B cell (primary cell): ENCODE results near the gene CCDC88C. TPM values are rescaled to one million over a fixed set of nuclear protein-coding genes. Genes with fewer than 3 reads are reported as not detected.

Source experiments
- ATAC-seq: fragments of 200-7000 bp; cut with Tn5 transposase; one replicate; pipeline ENCODE4 v1.10.0; 2021; ENCODE audit warnings: low read depth, mild to moderate bottlenecking, moderate number of reproducible peaks, moderate library complexity
- CTCF ChIA-PET: fragments of 350-600 bp; sonication (Branson Sonifier 250); formaldehyde crosslinking; loops from one replicate; lab custom pipeline; 2021; ENCODE audit warnings: antibody characterized with exemption, inconsistent platforms; lab: Charles Lee
- POLR2A ChIA-PET: fragments of 350-600 bp; sonication (Branson Sonifier 250); formaldehyde crosslinking; loops from one replicate; lab custom pipeline; 2021; ENCODE audit warnings: antibody characterized with exemption; lab: Charles Lee
- DNase-seq: peaks from one replicate; pipeline ENCODE4 v3.0.0; 2013
- H2AFZ ChIP-seq: 2 replicates; pipeline ENCODE4 v1.6.1; 2012; ENCODE audit warnings: mild to moderate bottlenecking, low read depth, low read length; ENCODE audit not compliant: insufficient read depth, poor library complexity, severe bottlenecking
- H3K27ac ChIP-seq, 2 donors: 1 replicate in 1 of 2; 2 replicates in 1 of 2; pipeline ENCODE4 v1.5.1; 2012 to 2013; ENCODE audit warnings: low read length in 2 of 2, mild to moderate bottlenecking in 2 of 2, moderate library complexity in 1 of 2
- H3K27me3 ChIP-seq, 4 experiments: fragments of 200-600 bp in 1 of 4; sonication (generic) in 1 of 4; replicated peaks in 1 of 4; 1 replicate in 2 of 4; 2 replicates in 2 of 4; pipeline versions ENCODE4 v1.6.1 to v1.7.0; 2013 to 2016; ENCODE audit warnings: low read length in 3 of 4, mild to moderate bottlenecking in 2 of 4, mixed read lengths in 1 of 4, moderate library complexity in 1 of 4; ENCODE audit not compliant: insufficient read depth in 4 of 4, control insufficient read depth in 3 of 4; ENCODE audit errors: control extremely low read depth in 1 of 4
- H3K36me3 ChIP-seq, 2 experiments: replicated peaks in 1 of 2; 1 replicate in 1 of 2; 2 replicates in 1 of 2; pipeline versions ENCODE4 v1.6.1 to v1.7.1; 2013; ENCODE audit warnings: low read length in 1 of 2; ENCODE audit not compliant: insufficient read depth in 2 of 2, control insufficient read depth in 1 of 2; ENCODE audit errors: control extremely low read depth in 1 of 2, extremely low read depth in 1 of 2
- H3K4me1 ChIP-seq, 2 donors: fragments of 200-600 bp in 1 of 2; sonication (generic) in 1 of 2; 1 replicate in 1 of 2; 2 replicates in 1 of 2; pipeline versions ENCODE4 v1.5.1 to v1.6.1; 2013 to 2017; ENCODE audit warnings: low read length in 2 of 2; ENCODE audit not compliant: control insufficient read depth in 2 of 2, insufficient read depth in 2 of 2
- H3K4me2 ChIP-seq: replicated peaks from 2 replicates; pipeline ENCODE3; 2012; ENCODE audit warnings: mild to moderate bottlenecking, low read depth, low read length; ENCODE audit not compliant: poor library complexity, severe bottlenecking
- H3K4me3 ChIP-seq, 5 experiments: fragments of 200-600 bp in 1 of 5; sonication (generic) in 1 of 5; 1 replicate in 3 of 5; 2 replicates in 2 of 5; pipeline versions ENCODE4 v1.5.1 to v1.7.0; 2011 to 2016; ENCODE audit warnings: low read length in 4 of 5, mild to moderate bottlenecking in 4 of 5, low read depth in 2 of 5, control low read depth in 1 of 5, moderate library complexity in 1 of 5; ENCODE audit not compliant: insufficient read depth in 1 of 5; ENCODE audit errors: control extremely low read depth in 1 of 5, extremely low read depth in 1 of 5
- H3K79me2 ChIP-seq: fragments of 200-600 bp; sonication (generic); one replicate; pipeline ENCODE4 v1.6.0; 2016; ENCODE audit warnings: low read length; ENCODE audit not compliant: control insufficient read depth, insufficient read depth
- H3K9ac ChIP-seq: fragments of 200-600 bp; sonication (generic); 2 replicates; pipeline ENCODE4 v1.6.1; 2017; ENCODE audit warnings: mild to moderate bottlenecking, low read length, moderate library complexity
- H3K9me3 ChIP-seq, 3 donors: one replicate each; pipeline versions ENCODE4 v1.6.1 to v1.7.1; 2013; ENCODE audit warnings: low read length in 2 of 3; ENCODE audit not compliant: control insufficient read depth in 2 of 3, insufficient read depth in 1 of 3; ENCODE audit errors: control extremely low read depth in 1 of 3
- H4K20me1 ChIP-seq: 2 replicates; pipeline ENCODE4 v1.6.0; 2012; ENCODE audit warnings: mild to moderate bottlenecking, low read length; ENCODE audit not compliant: insufficient read depth, control insufficient read depth, poor library complexity, severe bottlenecking
- H3K27ac Mint-ChIP-seq: one replicate; pipeline ENCODE4 v1.8.0; 2021; ENCODE audit warnings: mixed read lengths
- H3K27me3 Mint-ChIP-seq: one replicate; pipeline ENCODE4 v1.8.0; 2021; ENCODE audit warnings: mixed read lengths
- H3K4me1 Mint-ChIP-seq: one replicate; pipeline ENCODE4 v1.8.0; 2021; ENCODE audit warnings: mixed read lengths
- H3K4me3 Mint-ChIP-seq: one replicate; pipeline ENCODE4 v1.8.0; 2021; ENCODE audit warnings: mixed read lengths
- H3K9me3 Mint-ChIP-seq: one replicate; pipeline ENCODE4 v1.8.0; 2022; ENCODE audit warnings: mixed read lengths; ENCODE audit not compliant: insufficient read depth
- EZH2 ChIP-seq: IDR thresholded peaks from 2 replicates; pipeline ENCODE4 v1.6.1; 2012; ENCODE audit warnings: borderline replicate concordance, low read depth, mild to moderate bottlenecking, moderate library complexity, low read length; ENCODE audit not compliant: insufficient read depth, poor library complexity, severe bottlenecking
- WGBS: methylation state at CpG from one replicate; pipeline ENCODE4 v1.1.5; 2013; ENCODE audit warnings: missing lambda C conversion rate; ENCODE audit not compliant: insufficient coverage; 5-methylcytosine and 5-hydroxymethylcytosine counted together
- intact Hi-C: fragments of 100-400 bp; cut with micrococcal nuclease; formaldehyde crosslinking; loops from one replicate; pipeline ENCODE4 v1.10.0; 2022
- polyA plus RNA-seq: library from polyadenylated mRNA; depleted of rRNA; stranded (reverse); fragments of >200 nt; gene quantifications from 2 replicates; pipeline ENCODE4 v1.2.3, GENCODE V29; 2012
- total RNA-seq, 2 donors: library from RNA; stranded (reverse); fragments of 120-200 nt in 1 of 2; gene quantifications; 1 replicate in 1 of 2; 2 replicates in 1 of 2; pipeline versions ENCODE4 v1.2.3 to v1.2.4, GENCODE V29; 2013 to 2022
- TF ChIP-seq, protein P1 (sequence below): fragments of 200-600 bp; IDR thresholded peaks from one replicate; pipeline ENCODE4 v1.8.0; 2022; ENCODE audit warnings: antibody characterized with exemption, mild to moderate bottlenecking

CCDC88C gene
- total and polyA plus RNA-seq, 2 donors (not counting 1 experiment from before 2014, with no cell fraction given) = 98.7 to 181 TPM

DNA sequence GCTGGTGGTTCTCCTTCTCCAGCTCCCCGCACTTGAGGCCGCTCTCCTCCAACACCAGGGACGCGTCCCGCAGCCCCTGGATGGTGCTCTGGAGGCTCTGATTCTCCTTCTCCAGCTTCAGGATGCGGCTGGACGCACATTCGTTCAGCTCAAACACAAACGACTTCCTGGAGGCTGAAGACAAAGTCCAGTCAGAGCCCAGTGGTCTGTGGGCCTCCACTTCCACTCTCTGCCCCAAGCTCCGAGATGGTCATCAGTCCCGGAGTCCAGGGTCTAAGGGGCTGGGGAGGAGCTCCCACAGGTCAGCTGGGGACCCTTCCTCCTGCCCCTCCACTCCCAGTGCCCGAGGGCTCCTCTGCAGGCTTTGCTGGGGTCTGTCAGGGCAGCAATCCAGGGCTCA is 96.5 kb downstream of the CCDC88C start:
- no peak overlapping the region for H3K4me3 ChIP-seq
- peaks cover 71 to 82% of the 10 kb centered on the region in 2 donors for H3K4me1 ChIP-seq
- peaks cover 3 to 70% of the 10 kb centered on the region in 2 experiments for H3K36me3 ChIP-seq
- intact Hi-C loops = loop anchor here (5.0 kb wide), 1 partner anchor 176 kb away; no protein-coding TSS in a partner anchor
- WGBS = 96% methylated on average over 12 of the region's 12 CpGs
- H3K4me3 Mint-ChIP-seq = no peak overlapping the region
- ATAC-seq = no peak
- no peaks in the 10 kb centered on the region for H3K27me3 ChIP-seq
- H3K27ac ChIP-seq = peak overlapping the region; percentile 4 to 99
- no peak overlapping the region for H2AFZ ChIP-seq
- H4K20me1 ChIP-seq = no peaks in the 10 kb centered on the region
- peaks cover 78% of the 10 kb centered on the region for H3K4me1 Mint-ChIP-seq
- ChIA-PET CTCF (interaction anchor here (1.0 to 5.5 kb wide), 5 partner anchors 30 to 106 kb away, joined by 3 to 45 read pairs (median 4); partner anchors contain the start of gene CCDC88C), POLR2A (no interaction called here)
- DNase-seq = no peak
- H3K27me3 Mint-ChIP-seq = no peaks in the 10 kb centered on the region
- H3K4me2 ChIP-seq = no peak overlapping the region
- H3K79me2 ChIP-seq = peaks cover 51% of the 10 kb centered on the region
- H3K27ac Mint-ChIP-seq = no peak overlapping the region
- peaks cover 0 to 4% (median 0%) of the 10 kb centered on the region in 3 donors for H3K9me3 ChIP-seq
- TF ChIP-seq, protein P1, sequence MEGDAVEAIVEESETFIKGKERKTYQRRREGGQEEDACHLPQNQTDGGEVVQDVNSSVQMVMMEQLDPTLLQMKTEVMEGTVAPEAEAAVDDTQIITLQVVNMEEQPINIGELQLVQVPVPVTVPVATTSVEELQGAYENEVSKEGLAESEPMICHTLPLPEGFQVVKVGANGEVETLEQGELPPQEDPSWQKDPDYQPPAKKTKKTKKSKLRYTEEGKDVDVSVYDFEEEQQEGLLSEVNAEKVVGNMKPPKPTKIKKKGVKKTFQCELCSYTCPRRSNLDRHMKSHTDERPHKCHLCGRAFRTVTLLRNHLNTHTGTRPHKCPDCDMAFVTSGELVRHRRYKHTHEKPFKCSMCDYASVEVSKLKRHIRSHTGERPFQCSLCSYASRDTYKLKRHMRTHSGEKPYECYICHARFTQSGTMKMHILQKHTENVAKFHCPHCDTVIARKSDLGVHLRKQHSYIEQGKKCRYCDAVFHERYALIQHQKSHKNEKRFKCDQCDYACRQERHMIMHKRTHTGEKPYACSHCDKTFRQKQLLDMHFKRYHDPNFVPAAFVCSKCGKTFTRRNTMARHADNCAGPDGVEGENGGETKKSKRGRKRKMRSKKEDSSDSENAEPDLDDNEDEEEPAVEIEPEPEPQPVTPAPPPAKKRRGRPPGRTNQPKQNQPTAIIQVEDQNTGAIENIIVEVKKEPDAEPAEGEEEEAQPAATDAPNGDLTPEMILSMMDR = no peak
- no peak for TF ChIP-seq EZH2
- no peak overlapping the region for H3K9ac ChIP-seq
- no peaks in the 10 kb centered on the region for H3K9me3 Mint-ChIP-seq

DNA sequence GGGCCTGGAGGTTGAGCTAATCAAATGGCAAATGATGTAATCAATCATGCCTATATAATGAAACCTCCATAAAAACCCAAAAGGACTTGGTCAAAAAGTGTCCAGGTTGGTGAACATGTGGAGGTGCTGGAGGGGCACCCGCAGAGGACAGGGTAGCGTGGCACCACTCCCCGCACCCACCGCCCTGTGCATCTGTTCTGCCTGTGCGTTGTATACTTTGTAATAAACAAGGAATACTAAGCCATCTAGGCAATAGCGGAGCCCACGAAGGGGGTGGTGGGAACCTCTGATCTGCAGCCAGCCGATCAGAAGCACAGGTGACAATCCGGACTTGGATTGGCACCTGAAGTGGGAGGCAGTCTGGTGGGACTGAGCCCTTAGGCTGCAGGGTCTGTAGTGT is 97.4 kb downstream of the CCDC88C start:
- ATAC-seq (no peak), DNase-seq (no peak)
- Mint-ChIP-seq H3K27me3 (no peaks in the 10 kb centered on the region), H3K4me1 (peaks cover 79% of the 10 kb centered on the region), H3K9me3 (no peaks in the 10 kb centered on the region), H3K4me3 (no peak overlapping the region), H3K27ac (peak overlapping the region; percentile 64)
- Histone ChIP-seq H3K4me2 (no peak overlapping the region), H3K9ac (no peak overlapping the region), H2AFZ (no peak overlapping the region), H3K27ac (peak overlapping the region in 1 of 2 donors; percentile 99), H4K20me1 (peaks cover 3% of the 10 kb centered on the region), H3K4me3 (no peak overlapping the region), H3K27me3 (no peaks in the 10 kb centered on the region), H3K4me1 (peaks cover 76 to 86% of the 10 kb centered on the region in 2 donors), H3K9me3 (peaks cover 0 to 4% (median 0%) of the 10 kb centered on the region in 3 donors), H3K79me2 (peaks cover 54% of the 10 kb centered on the region), H3K36me3 (peaks cover 3 to 64% of the 10 kb centered on the region in 2 experiments)
- WGBS = 98% methylated on average over 5 of the region's 9 CpGs
- ChIA-PET CTCF (interaction anchor here (1.0 to 5.5 kb wide), 2 partner anchors 95 to 99 kb away, joined by 4 to 45 read pairs; partner anchors contain the start of gene CCDC88C), POLR2A (interaction anchor here (0.6 to 0.8 kb wide), 2 partner anchors 47 to 91 kb away, joined by 3 to 10 read pairs; no protein-coding TSS in a partner anchor)
- TF ChIP-seq, protein P1 = no peak
- TF ChIP-seq EZH2 = no peak
- intact Hi-C loops = loop anchor here (5.0 kb wide), 1 partner anchor 177 kb away; no protein-coding TSS in a partner anchor
